ENCODE results near the gene FBN1. TPM values are rescaled to one million over a fixed set of nuclear protein-coding genes. Genes with fewer than 3 reads are reported as not detected.

Gene FBN1
- total RNA-seq, 6 donors from 2014 or later, result 20.3 to 159 (median 44.3) TPM

GRCh38 chr15:48604567-48604966 is 40.9 kb downstream of the FBN1 start:
- Histone ChIP-seq H3K36me3 (no peaks in the 10 kb centered on the region), H3K27me3 (no peaks in the 10 kb centered on the region), H3K4me3 (no peak overlapping the region), H3K9me3 (no peaks in the 10 kb centered on the region), H3K4me1 (peaks cover 0 to 6% (median 1%) of the 10 kb centered on the region in 4 donors), H3K27ac (no peak overlapping the region)
- TF ChIP-seq POLR2A (IDR thresholded peaks at IDR 0.05) (no peak), CTCF (IDR thresholded peaks at IDR 0.05) (no peak), EP300 (IDR thresholded peaks at IDR 0.05) (no peak), POLR2AphosphoS5 (IDR thresholded peaks at IDR 0.05) (no peak)
- DNase-seq (no peak), ATAC-seq (ENCODE audit: low FRiP score in 2 of 2) (no peak)

GRCh38 chr15:48603922-48604321 is 41.6 kb downstream of the FBN1 start:
- Histone ChIP-seq H3K4me3 (no peak overlapping the region), H3K9me3 (no peaks in the 10 kb centered on the region), H3K27me3 (no peaks in the 10 kb centered on the region), H3K36me3 (no peaks in the 10 kb centered on the region), H3K27ac (no peak overlapping the region), H3K4me1 (peaks cover 0 to 6% (median 1%) of the 10 kb centered on the region in 4 donors)
- 77 to 78% methylated on average over 3 of the region's 3 CpGs for WGBS, 2 donors
- ATAC-seq (ENCODE audit: low FRiP score in 2 of 2) (no peak), DNase-seq (no peak)
- TF ChIP-seq POLR2A (IDR thresholded peaks at IDR 0.05) (no peak), CTCF (IDR thresholded peaks at IDR 0.05) (no peak), POLR2AphosphoS5 (IDR thresholded peaks at IDR 0.05) (no peak), EP300 (IDR thresholded peaks at IDR 0.05) (no peak)

GRCh38 chr15:48603123-48603500 is 42.4 kb downstream of the FBN1 start:
- no peaks in the 10 kb centered on the region for H3K36me3 ChIP-seq
- ATAC-seq (ENCODE audit: low FRiP score in 2 of 2), result no peak
- no peaks in the 10 kb centered on the region for H3K27me3 ChIP-seq
- TF ChIP-seq POLR2AphosphoS5 (IDR thresholded peaks at IDR 0.05), result no peak
- no peak for TF ChIP-seq EP300 (IDR thresholded peaks at IDR 0.05)
- no peak for TF ChIP-seq POLR2A (IDR thresholded peaks at IDR 0.05)
- no peak for TF ChIP-seq CTCF (IDR thresholded peaks at IDR 0.05)
- no peak overlapping the region for H3K27ac ChIP-seq
- no peak overlapping the region for H3K4me3 ChIP-seq
- WGBS, 2 donors, result 79 to 89% methylated on average over 6 of the region's 6 CpGs
- DNase-seq, result no peak
- H3K9me3 ChIP-seq, result no peaks in the 10 kb centered on the region
- H3K4me1 ChIP-seq, result peaks cover 0 to 6% (median 1%) of the 10 kb centered on the region in 4 donors

- H3K4me3 ChIP-seq, result no peak overlapping the region
- H3K36me3 ChIP-seq, result no peaks in the 10 kb centered on the region
- H3K27me3 ChIP-seq, result no peaks in the 10 kb centered on the region
- H3K4me1 ChIP-seq, result peaks cover 0 to 6% (median 1%) of the 10 kb centered on the region in 4 donors
- DNase-seq, result no peak
- no peak overlapping the region for H3K27ac ChIP-seq
- no peak for TF ChIP-seq EP300 (IDR thresholded peaks at IDR 0.05)
- TF ChIP-seq POLR2AphosphoS5 (IDR thresholded peaks at IDR 0.05), result no peak
- ATAC-seq (ENCODE audit: low FRiP score in 2 of 2), result no peak
- H3K9me3 ChIP-seq, result no peaks in the 10 kb centered on the region
- WGBS, 2 donors, result 60 to 69% methylated on average over 4 of the region's 4 CpGs
Observed at GRCh38 chr15:48602358-48603122, 43.0 kb downstream of the FBN1 start.

- no peaks in the 10 kb centered on the region for H3K9me3 ChIP-seq
- H3K27ac ChIP-seq, result no peak overlapping the region
- WGBS, 2 donors, result 79 to 85% methylated on average over 4 of the region's 4 CpGs
- no peak overlapping the region for H3K4me3 ChIP-seq
- ATAC-seq (ENCODE audit: low FRiP score in 2 of 2) (no peak), DNase-seq (no peak)
- TF ChIP-seq EP300 (IDR thresholded peaks at IDR 0.05) (no peak), POLR2AphosphoS5 (IDR thresholded peaks at IDR 0.05) (no peak), CTCF (IDR thresholded peaks at IDR 0.05) (no peak), POLR2A (IDR thresholded peaks at IDR 0.05) (no peak)
- H3K4me1 ChIP-seq, result peaks cover 0 to 6% (median 1%) of the 10 kb centered on the region in 4 donors
- no peaks in the 10 kb centered on the region for H3K36me3 ChIP-seq
- no peaks in the 10 kb centered on the region for H3K27me3 ChIP-seq
Observed at GRCh38 chr15:48601095-48601494, 44.4 kb downstream of the FBN1 start.

Data from upper lobe of left lung (tissue), 6 donors.